ENCODE data around the gene SLC25A12.

The SLC25A12 gene

GRCh38 chr2:171832489-171832888, 61.6 kb downstream of the SLC25A12 start:
- DNase-seq (ENCODE audit: low read depth) = no peak
- TF ChIP-seq CTCF (IDR thresholded peaks at IDR 0.05; ENCODE audit: low read depth, low read length, missing control alignments) = no peak
- H3K4me3 ChIP-seq (ENCODE audit: low read depth, low read length) = no peak overlapping the region

- no peak overlapping the region for H3K4me3 ChIP-seq (ENCODE audit: low read depth, low read length)
- no peak for TF ChIP-seq CTCF (IDR thresholded peaks at IDR 0.05; ENCODE audit: low read depth, low read length, missing control alignments)
- no peak for DNase-seq (ENCODE audit: low read depth)
Observed at GRCh38 chr2:171830039-171830438, 64.0 kb downstream of the SLC25A12 start.

GRCh38 chr2:171824086-171824485, 70.0 kb downstream of the SLC25A12 start:
- no peak for DNase-seq (ENCODE audit: low read depth)
- no peak overlapping the region for H3K4me3 ChIP-seq (ENCODE audit: low read depth, low read length)
- TF ChIP-seq CTCF (IDR thresholded peaks at IDR 0.05; ENCODE audit: low read depth, low read length, missing control alignments) = no peak

- no peak overlapping the region for H3K4me3 ChIP-seq (ENCODE audit: low read depth, low read length)
- DNase-seq (ENCODE audit: low read depth) = no peak
- no peak for TF ChIP-seq CTCF (IDR thresholded peaks at IDR 0.05; ENCODE audit: low read depth, low read length, missing control alignments)
Observed at GRCh38 chr2:171822525-171823322, 71.3 kb downstream of the SLC25A12 start.

GRCh38 chr2:171819453-171819852, 74.6 kb downstream of the SLC25A12 start:
- no peak overlapping the region for H3K4me3 ChIP-seq (ENCODE audit: low read depth, low read length)
- TF ChIP-seq CTCF (IDR thresholded peaks at IDR 0.05; ENCODE audit: low read depth, low read length, missing control alignments) = no peak
- no peak for DNase-seq (ENCODE audit: low read depth)

- DNase-seq (ENCODE audit: low read depth) = no peak
- no peak overlapping the region for H3K4me3 ChIP-seq (ENCODE audit: low read depth, low read length)
- no peak for TF ChIP-seq CTCF (IDR thresholded peaks at IDR 0.05; ENCODE audit: low read depth, low read length, missing control alignments)
Observed at GRCh38 chr2:171814883-171815282, 79.2 kb downstream of the SLC25A12 start.

GRCh38 chr2:171814174-171814573, 79.9 kb downstream of the SLC25A12 start:
- DNase-seq (ENCODE audit: low read depth) = no peak
- no peak for TF ChIP-seq CTCF (IDR thresholded peaks at IDR 0.05; ENCODE audit: low read depth, low read length, missing control alignments)
- H3K4me3 ChIP-seq (ENCODE audit: low read depth, low read length) = no peak overlapping the region

Measured in GM12864 (cell line).